Non-pigmented ciliary epithelial cell (primary cell): ENCODE results near the gene DSCAML1.

Experiments used
- DNase-seq: peaks from one replicate; pipeline ENCODE4 v3.0.0-alpha.2; 2010; ENCODE audit warnings: low read depth

Gene DSCAML1

GRCh38 chr11:117488996-117489952 lies 307.7 kb downstream of the DSCAML1 start:
- no peak for DNase-seq

- no peak for DNase-seq
Measured at GRCh38 chr11:117486059-117486458, 311.0 kb downstream of the DSCAML1 start.

- no peak for DNase-seq
Measured at GRCh38 chr11:117484156-117484555, 312.9 kb downstream of the DSCAML1 start.

- DNase-seq = no peak
Measured at GRCh38 chr11:117483372-117483771, 313.6 kb downstream of the DSCAML1 start.

- DNase-seq = no peak
Measured at GRCh38 chr11:117482881-117483280, 314.1 kb downstream of the DSCAML1 start.

GRCh38 chr11:117481885-117482284 lies 315.1 kb downstream of the DSCAML1 start:
- no peak for DNase-seq

- no peak for DNase-seq
Measured at GRCh38 chr11:117481036-117481435, 316.0 kb downstream of the DSCAML1 start.

GRCh38 chr11:117480221-117480620 lies 316.8 kb downstream of the DSCAML1 start:
- DNase-seq = no peak

GRCh38 chr11:117479372-117479771 lies 317.6 kb downstream of the DSCAML1 start:
- no peak for DNase-seq

- DNase-seq = no peak
Measured at GRCh38 chr11:117478926-117479325, 318.1 kb downstream of the DSCAML1 start.

GRCh38 chr11:117478126-117478860 lies 318.7 kb downstream of the DSCAML1 start:
- DNase-seq = no peak

- DNase-seq = no peak
Measured at GRCh38 chr11:117477721-117478120, 319.3 kb downstream of the DSCAML1 start.

GRCh38 chr11:117476531-117477142 lies 320.4 kb downstream of the DSCAML1 start:
- DNase-seq = no peak

GRCh38 chr11:117475716-117476530 lies 321.1 kb downstream of the DSCAML1 start:
- DNase-seq = no peak

GRCh38 chr11:117473481-117474091 lies 323.4 kb downstream of the DSCAML1 start:
- DNase-seq = no peak

GRCh38 chr11:117471776-117472175 lies 325.2 kb downstream of the DSCAML1 start:
- no peak for DNase-seq

GRCh38 chr11:117470576-117470975 lies 326.4 kb downstream of the DSCAML1 start:
- DNase-seq = no peak

- DNase-seq = no peak
Measured at GRCh38 chr11:117468888-117469287, 328.1 kb downstream of the DSCAML1 start.

GRCh38 chr11:117467770-117468169 lies 329.2 kb downstream of the DSCAML1 start:
- DNase-seq = no peak

GRCh38 chr11:117466966-117467365 lies 330.1 kb downstream of the DSCAML1 start:
- DNase-seq = no peak
